ENCODE data around the gene ABHD1.

- TF ChIP-seq CTCF (conservative IDR thresholded peaks at IDR 0.05 in 1 of 2, IDR thresholded peaks at IDR 0.05 in 1 of 2; ENCODE audit: low read depth in 1 of 2, low read length in 2 of 2) (no peak), EZH2 (IDR thresholded peaks at IDR 0.05; ENCODE audit: low read length, missing control alignments) (no peak)
Observed at GRCh38 chr2:27085062-27085672, 38.4 kb upstream of the ABHD1 start.
